NCI-H82 (cell line): ENCODE data around the gene CCDC112.

Experiments
- DNase-seq: peaks from one replicate; lab custom pipeline; 2025; lab: John Stamatoyannopoulos, UW

Gene CCDC112

GRCh38 chr5:115317736-115318135 is 21.3 kb upstream of the CCDC112 start:
- DNase-seq, result no peak

GRCh38 chr5:115317320-115317719 is 20.9 kb upstream of the CCDC112 start:
- no peak for DNase-seq

- DNase-seq, result no peak
Observed at GRCh38 chr5:115313632-115314031, 17.2 kb upstream of the CCDC112 start.

- no peak for DNase-seq
Observed at GRCh38 chr5:115313052-115313451, 16.6 kb upstream of the CCDC112 start.

GRCh38 chr5:115309751-115310370 is 13.4 kb upstream of the CCDC112 start:
- peak; percentile 35 for DNase-seq

GRCh38 chr5:115308815-115309214 is 12.4 kb upstream of the CCDC112 start:
- DNase-seq, result no peak

GRCh38 chr5:115306011-115306536 is 9.6 kb upstream of the CCDC112 start:
- no peak for DNase-seq

- DNase-seq, result no peak
Observed at GRCh38 chr5:115304496-115304895, 8.0 kb upstream of the CCDC112 start.

GRCh38 chr5:115298811-115299210 is 2.4 kb upstream of the CCDC112 start:
- no peak for DNase-seq

- no peak for DNase-seq
Observed at GRCh38 chr5:115297031-115297430, 577 bp upstream of the CCDC112 start.

GRCh38 chr5:115295777-115296123 is 704 bp downstream of the CCDC112 start:
- DNase-seq, result peak; percentile 59

GRCh38 chr5:115291397-115291796 is 5.1 kb downstream of the CCDC112 start:
- no peak for DNase-seq

GRCh38 chr5:115289104-115289503 is 7.3 kb downstream of the CCDC112 start:
- no peak for DNase-seq

- DNase-seq, result no peak
Observed at GRCh38 chr5:115284021-115284420, 12.4 kb downstream of the CCDC112 start.

- DNase-seq, result no peak
Observed at GRCh38 chr5:115282131-115282530, 14.3 kb downstream of the CCDC112 start.

- DNase-seq, result no peak
Observed at GRCh38 chr5:115274584-115274983, 21.9 kb downstream of the CCDC112 start.

- DNase-seq, result no peak
Observed at GRCh38 chr5:115272297-115272958, 24.0 kb downstream of the CCDC112 start.

GRCh38 chr5:115271295-115272050 is 25.0 kb downstream of the CCDC112 start:
- no peak for DNase-seq

GRCh38 chr5:115267617-115268016 is 28.8 kb downstream of the CCDC112 start:
- no peak for DNase-seq

- no peak for DNase-seq
Observed at GRCh38 chr5:115265220-115265619, 31.2 kb downstream of the CCDC112 start.

GRCh38 chr5:115264786-115265185 is 31.7 kb downstream of the CCDC112 start:
- DNase-seq, result no peak

GRCh38 chr5:115263078-115263380 is 33.4 kb downstream of the CCDC112 start:
- no peak for DNase-seq
